Adipose tissue (tissue), 3 donors: ENCODE measurements around the gene BMP8A. TPM values are rescaled to one million over a fixed set of nuclear protein-coding genes. Genes with fewer than 3 reads are reported as not detected.
"Not testable (repeated sequence)": the region's sequence is repeated elsewhere in the genome, so short reads cannot be mapped to it uniquely, and the experiment has no call there.

Source experiments
- H3K27ac ChIP-seq: one replicate; pipeline ENCODE4 v1.5.1; 2013; ENCODE audit warnings: low read depth, low read length
- WGBS, 3 donors: extraction: QIAGEN DNeasy Blood & Tissue Kit; methylation state at CpG; one replicate each; pipeline ENCODE4 v1.1.7; 2013; 5-methylcytosine and 5-hydroxymethylcytosine counted together
- polyA plus RNA-seq, 3 donors: library from polyadenylated mRNA; stranded (reverse); fragments of 200-250 nt; gene quantifications; one replicate each; pipeline ENCODE4 v1.2.3, GENCODE V29; 2013
- donor health status: healthy with polysubstance abuse.
- donor health status: Bipolar disorder and iron deficiency.
- donor health status: healthy.

BMP8A gene
- polyA plus RNA-seq, 3 donors = 0.36 to 0.39 TPM; not detected in 1

DNA sequence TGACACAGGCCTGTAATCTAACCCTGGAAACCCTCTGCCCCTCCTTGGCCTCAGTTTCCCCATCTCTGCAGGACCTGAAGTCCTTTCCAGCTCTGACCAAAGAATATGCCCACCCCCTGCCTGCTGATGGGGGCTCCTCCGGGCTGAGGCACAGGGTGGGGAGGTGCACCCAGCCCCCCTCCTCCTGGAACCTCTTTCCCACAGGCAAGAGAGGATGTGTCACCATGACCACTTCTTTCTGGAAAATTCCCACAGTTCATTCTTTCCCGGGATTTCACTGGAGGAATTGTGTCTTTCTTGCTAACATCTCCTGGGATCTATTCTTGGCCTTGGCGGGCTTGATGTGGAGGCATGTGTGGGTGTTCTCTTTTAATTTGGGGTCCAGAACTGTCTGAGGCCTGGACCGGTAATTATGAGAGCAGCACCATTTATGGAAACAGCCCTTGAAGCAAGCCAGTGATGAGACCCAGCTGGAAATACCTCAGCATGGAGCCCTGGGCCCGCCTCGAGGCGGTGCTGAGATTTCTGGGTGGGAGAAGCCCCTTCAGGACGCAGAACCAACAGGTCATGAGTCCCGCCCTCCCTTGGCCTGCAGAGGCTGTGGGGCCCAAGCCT lies 6.8 kb downstream of the BMP8A start:
- 70 to 84% (median 72%) methylated on average over 7 to 9 of the region's 9 CpGs for WGBS, 3 donors

DNA sequence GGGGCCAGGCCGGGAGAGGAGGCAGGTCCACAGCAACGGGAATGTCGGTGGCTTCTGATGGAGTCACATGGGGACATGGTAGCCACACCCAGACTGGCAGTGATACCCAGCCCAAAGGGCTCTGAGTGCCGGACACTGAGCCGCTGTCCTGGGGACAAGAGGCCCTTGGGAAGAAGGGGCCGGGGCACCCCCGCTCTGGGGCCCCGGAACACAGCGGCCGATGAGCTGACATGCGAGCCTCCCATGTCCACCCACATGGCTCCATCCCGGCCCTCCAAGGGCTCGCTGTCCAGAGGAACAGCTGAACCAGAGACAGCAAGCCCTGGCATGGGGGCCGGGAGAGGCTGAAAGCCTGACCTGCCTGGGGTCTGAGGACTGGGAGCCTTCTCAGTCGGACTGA lies 7.4 kb downstream of the BMP8A start:
- WGBS, 3 donors = 81 to 91% (median 87%) methylated on average over 9 to 11 of the region's 15 CpGs
- not testable (repeated sequence) for H3K27ac ChIP-seq

More for the DNA sequence above, 6.8 kb downstream of the BMP8A start:
- not testable (repeated sequence) for H3K27ac ChIP-seq

DNA sequence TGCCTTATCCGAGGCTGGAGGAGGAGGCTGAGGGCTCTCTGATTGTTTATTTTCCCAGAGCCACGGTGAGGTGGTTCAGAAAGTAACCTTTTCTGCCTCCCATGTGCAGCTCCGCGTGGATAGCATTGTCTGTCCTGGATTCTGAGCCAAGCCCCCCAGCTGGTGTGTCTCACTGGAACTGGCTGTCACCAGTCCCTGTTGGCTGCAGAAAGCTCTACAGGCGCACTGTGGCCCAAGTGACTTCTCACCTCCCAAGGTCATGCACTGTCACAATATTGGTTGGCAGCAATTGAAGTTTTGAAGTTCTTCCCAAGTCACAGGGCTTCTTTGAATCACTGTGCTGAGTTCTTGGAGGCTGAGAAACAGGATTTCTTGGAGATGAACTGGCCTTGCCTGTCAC lies 8.2 kb downstream of the BMP8A start:
- WGBS, 3 donors = 64 to 72% (median 71%) methylated on average over 5 of the region's 5 CpGs
- no peak overlapping the region for H3K27ac ChIP-seq

GRCh38 chr1:39500862-39501389 lies 9.5 kb downstream of the BMP8A start:
- 87 to 92% (median 88%) methylated on average over 4 of the region's 4 CpGs for WGBS, 3 donors

DNA sequence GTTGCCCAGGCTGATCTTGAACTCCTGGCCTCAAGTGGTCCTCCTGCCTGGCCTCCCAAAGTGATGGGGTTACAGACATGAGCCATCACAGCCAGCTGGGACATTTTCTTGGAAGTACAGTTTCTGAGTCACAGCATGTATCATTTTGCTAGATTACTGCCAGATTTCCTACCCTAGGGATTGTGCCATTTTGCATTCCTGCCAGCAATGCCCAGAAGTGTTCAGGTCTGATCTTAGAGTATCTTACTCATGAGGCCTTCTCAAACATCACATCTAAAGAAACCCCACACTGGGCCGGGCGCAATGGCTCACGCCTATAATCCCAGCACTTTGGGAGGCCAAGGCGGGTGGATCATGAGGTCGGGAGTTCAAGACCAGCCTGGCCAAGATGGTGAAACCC lies 10.2 kb downstream of the BMP8A start:
- H3K27ac ChIP-seq = no peak overlapping the region
- WGBS, 3 donors = 74 to 78% (median 75%) methylated on average over 5 of the region's 5 CpGs

More at GRCh38 chr1:39500862-39501389, 9.5 kb downstream of the BMP8A start:
- no peak overlapping the region for H3K27ac ChIP-seq

DNA sequence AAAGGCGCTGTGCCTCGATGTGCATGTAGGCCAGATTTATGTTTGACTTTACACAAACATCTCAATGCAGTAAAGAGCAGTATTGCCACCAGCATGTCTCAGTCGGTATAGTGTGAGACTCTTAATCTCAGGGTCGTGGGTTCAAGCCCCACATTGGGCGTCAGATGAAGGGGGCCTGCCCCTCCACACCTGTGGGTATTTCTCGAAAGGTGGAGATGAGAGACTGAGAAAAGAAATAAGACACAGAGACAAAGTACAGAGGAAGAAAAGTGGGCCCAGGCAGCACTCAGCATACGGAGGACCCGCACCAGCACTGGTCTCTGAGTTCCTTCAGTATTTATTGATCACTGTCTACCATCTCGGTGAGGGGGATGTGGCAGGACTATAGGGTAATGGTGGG lies 13.0 kb downstream of the BMP8A start:
- WGBS, 3 donors = 81 to 83% (median 82%) methylated on average over 9 of the region's 9 CpGs

GRCh38 chr1:39505289-39505688 lies 13.9 kb downstream of the BMP8A start:
- no peak overlapping the region for H3K27ac ChIP-seq

More for the DNA sequence above, 13.0 kb downstream of the BMP8A start:
- not testable (repeated sequence) for H3K27ac ChIP-seq

DNA sequence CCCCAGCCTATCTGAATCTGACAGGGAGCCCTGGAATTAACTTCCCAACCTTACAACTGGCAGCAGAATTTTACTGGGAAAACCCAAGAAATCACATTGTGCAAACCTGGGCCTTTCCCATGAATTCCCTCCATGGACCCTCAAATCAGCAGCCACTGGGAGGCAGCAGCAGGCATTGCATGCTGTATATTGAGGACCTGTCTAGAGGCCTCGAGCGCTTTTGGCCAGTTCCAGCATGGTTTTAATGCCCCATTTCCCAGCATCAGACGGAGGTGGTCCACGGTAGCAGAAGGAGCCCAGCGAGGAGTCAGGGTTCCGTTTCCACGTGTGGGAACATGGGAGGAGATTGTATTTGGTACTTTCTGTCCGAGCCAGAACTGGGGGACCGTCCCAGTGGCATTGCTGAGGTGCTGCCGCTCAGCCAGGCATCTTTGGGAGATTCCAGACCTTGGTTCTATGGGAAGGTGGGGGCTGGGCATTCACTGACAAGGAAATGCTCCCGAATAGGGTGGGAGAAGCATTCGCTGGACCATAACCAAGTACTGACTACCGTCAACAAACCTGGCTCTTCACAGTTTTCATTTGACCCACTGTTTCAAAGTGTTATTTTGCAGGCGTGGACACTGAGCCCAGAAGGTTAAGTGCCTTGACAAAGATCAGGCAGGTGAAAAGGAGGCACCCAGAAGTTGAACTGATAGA lies 15.9 kb downstream of the BMP8A start:
- WGBS, 3 donors = 81 to 84% (median 84%) methylated on average over 14 of the region's 14 CpGs
- H3K27ac ChIP-seq = no peak overlapping the region

DNA sequence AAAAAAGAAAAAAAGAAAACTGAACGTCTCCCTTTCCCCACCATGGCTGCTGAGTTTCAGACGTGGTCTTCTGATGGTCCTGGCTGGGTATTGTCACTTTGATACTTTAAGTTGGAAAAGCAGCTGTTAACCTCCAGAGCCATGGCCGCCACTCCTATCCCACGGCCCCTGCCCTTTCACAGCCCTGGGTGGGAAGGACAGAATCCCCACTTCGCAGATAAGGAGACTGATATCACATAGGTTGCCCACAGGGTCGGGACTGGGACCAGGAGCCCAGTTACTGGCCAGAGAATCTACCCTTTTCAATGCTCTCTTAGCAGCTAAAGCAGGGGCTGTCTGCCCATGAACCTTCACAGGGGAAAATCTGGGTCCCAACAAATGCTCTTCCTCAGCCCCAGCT lies 16.8 kb downstream of the BMP8A start:
- H3K27ac ChIP-seq = no peak overlapping the region
- WGBS, 3 donors = 86 to 90% (median 87%) methylated on average over 6 of the region's 6 CpGs

GRCh38 chr1:39508857-39509305 lies 17.4 kb downstream of the BMP8A start:
- WGBS, 3 donors = 63 to 85% (median 64%) methylated on average over 11 of the region's 11 CpGs
- H3K27ac ChIP-seq = no peak overlapping the region

DNA sequence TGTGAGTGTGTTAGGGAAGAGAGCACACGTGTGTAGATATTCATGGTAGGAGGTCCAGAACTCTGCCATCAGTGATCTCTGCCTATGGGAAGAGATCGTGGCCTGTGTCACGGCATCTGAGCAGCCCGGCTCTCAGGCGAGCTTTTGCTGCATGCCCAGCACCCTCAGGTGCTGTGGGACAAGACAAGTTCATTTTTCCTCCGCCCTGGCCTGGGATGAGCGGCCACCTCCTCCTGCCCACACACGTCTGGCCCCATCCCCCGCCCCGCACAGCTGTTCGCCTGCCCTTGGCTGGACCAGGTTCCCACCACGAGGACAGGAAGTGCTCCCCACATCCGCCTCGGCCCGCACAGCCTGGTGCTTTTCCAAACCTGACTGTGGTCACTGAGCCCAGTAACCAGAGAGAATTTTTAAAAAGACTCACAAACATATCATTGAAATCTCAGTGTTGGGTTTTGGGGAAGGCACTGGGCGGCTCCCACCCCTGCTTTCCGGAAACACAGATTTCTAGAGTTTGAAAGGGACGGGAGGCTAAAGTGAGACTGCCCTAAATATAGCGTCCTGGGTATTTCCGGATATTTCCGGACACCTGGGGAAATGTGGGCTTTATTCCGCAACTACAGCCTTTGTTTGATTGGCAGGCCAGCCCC lies 18.0 kb downstream of the BMP8A start:
- no peak overlapping the region for H3K27ac ChIP-seq
- 35 to 78% (median 37%) methylated on average over 22 of the region's 22 CpGs for WGBS, 3 donors

DNA sequence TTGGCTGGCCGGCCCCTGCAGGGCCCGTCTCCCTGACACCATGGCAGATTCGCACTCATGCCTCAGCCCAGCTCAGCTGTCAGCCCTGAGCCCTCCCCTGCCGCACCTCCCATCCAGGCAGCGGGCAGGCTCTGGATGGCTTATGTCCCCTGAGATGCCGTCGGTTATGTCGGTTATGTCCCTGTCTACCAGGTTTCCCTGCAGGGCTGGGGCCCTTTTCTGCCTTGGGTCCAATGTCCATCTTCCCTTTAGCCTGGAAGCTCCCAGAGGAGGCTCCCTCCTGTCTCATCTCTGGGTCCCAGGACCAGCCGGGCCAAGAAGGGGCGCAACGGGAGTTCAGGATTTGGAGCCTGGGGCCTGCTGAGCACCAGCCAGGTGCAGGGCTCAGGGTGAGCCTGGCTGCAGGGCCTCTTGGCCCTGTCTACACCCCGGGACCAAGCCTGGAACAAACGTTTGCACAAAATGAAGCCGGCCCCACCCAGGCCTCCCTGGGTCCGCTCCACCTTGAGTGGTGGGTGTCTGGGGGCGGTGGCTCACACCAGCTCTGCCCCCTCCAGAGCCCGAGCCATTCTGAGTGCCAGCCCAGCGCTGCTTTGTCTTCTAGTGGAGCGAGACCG lies 19.2 kb downstream of the BMP8A start:
- H3K27ac ChIP-seq = not testable (repeated sequence)
- WGBS, 3 donors = 90 to 94% (median 92%) methylated on average over 11 to 16 of the region's 20 CpGs

GRCh38 chr1:39511477-39511876 lies 20.0 kb downstream of the BMP8A start:
- whole genome bisulfite sequencing, 3 donors = 87 to 88% (median 87%) methylated on average over 8 of the region's 13 CpGs
- not testable (repeated sequence) for H3K27ac ChIP-seq

GRCh38 chr1:39512234-39512847 lies 20.9 kb downstream of the BMP8A start:
- WGBS, 3 donors = 38 to 77% (median 51%) methylated on average over 5 of the region's 25 CpGs
- H3K27ac ChIP-seq = not testable (repeated sequence)

GRCh38 chr1:39514710-39515124 lies 23.3 kb downstream of the BMP8A start:
- WGBS, 3 donors = 1 to 16% (median 3%) methylated on average over 26 to 32 of the region's 46 CpGs
- not testable (repeated sequence) for H3K27ac ChIP-seq

DNA sequence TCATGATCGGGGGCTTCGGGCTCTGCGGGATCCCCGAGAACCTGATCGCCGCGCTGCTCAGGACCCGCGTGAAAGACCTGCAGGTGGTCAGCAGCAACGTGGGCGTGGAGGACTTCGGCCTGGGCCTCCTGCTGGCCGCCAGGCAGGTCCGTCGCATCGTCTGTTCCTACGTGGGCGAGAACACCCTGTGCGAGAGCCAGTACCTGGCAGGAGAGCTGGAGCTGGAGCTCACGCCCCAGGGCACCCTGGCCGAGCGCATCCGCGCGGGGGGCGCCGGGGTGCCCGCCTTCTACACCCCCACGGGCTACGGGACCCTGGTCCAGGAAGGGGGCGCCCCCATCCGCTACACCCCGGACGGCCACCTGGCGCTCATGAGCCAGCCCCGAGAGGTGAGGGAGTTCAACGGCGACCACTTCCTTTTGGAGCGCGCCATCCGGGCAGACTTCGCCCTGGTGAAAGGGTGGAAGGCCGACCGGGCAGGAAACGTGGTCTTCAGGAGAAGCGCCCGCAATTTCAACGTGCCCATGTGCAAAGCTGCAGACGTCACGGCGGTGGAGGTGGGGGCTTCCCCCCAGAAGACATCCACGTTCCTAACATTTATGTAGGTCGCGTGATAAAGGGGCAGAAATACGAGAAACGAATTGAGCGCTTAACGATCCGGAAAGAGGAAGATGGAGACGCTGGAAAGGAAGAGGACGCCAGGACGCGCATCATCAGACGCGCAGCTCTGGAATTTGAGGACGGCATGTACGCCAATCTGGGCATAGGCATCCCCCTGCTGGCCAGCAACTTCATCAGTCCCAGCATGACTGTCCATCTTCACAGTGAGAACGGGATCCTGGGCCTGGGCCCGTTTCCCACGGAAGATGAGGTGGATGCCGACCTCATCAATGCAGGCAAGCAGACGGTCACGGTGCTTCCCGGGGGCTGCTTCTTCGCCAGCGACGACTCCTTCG lies 24.0 kb downstream of the BMP8A start:
- not testable (repeated sequence) for H3K27ac ChIP-seq
- WGBS, 3 donors = 15 to 37% (median 24%) methylated on average over 17 to 21 of the region's 78 CpGs

GRCh38 chr1:39516841-39517240 lies 25.4 kb downstream of the BMP8A start:
- 90 to 94% (median 93%) methylated on average over 3 to 4 of the region's 4 CpGs for WGBS, 3 donors
- not testable (repeated sequence) for H3K27ac ChIP-seq
